Activated T-cell treated with anti-CD3 and anti-CD28 coated beads, Interleukin-2, amount 50 U/mL, for 4 hours (primary cell): ENCODE measurements around the gene AUTS2. TPM values are rescaled to one million over a fixed set of nuclear protein-coding genes. Genes with fewer than 3 reads are reported as not detected.

Experiments
- ATAC-seq, 2 donors: fragments of 200-7000 bp; cut with Tn5 transposase; one replicate each; pipeline ENCODE4 v1.10.0; 2021
- DNase-seq: peaks from one replicate; pipeline ENCODE4 v3.0.0-alpha.2; 2020
- H3K27me3 Mint-ChIP-seq: one replicate; pipeline ENCODE4 v1.8.0; 2021; ENCODE audit warnings: low read depth, mixed read lengths
- H3K36me3 Mint-ChIP-seq: one replicate; pipeline ENCODE4 v1.8.0; 2022; ENCODE audit warnings: mixed read lengths; ENCODE audit not compliant: insufficient read depth
- H3K4me1 Mint-ChIP-seq: one replicate; pipeline ENCODE4 v1.8.0; 2021; ENCODE audit warnings: low read depth, mixed read lengths
- H3K4me3 Mint-ChIP-seq: one replicate; pipeline ENCODE4 v1.8.0; 2021; ENCODE audit warnings: mild to moderate bottlenecking, moderate library complexity, mixed read lengths
- H3K9me3 Mint-ChIP-seq: one replicate; pipeline ENCODE4 v1.8.0; 2021; ENCODE audit warnings: mixed read lengths
- total RNA-seq, 3 donors: library from RNA; stranded (reverse); gene quantifications; one replicate each; pipeline ENCODE4 v1.2.1, GENCODE V29; 2021

The AUTS2 gene
- total RNA-seq, 3 donors from 2014 or later = 1.4 to 4.4 (median 2.8) TPM

DNA sequence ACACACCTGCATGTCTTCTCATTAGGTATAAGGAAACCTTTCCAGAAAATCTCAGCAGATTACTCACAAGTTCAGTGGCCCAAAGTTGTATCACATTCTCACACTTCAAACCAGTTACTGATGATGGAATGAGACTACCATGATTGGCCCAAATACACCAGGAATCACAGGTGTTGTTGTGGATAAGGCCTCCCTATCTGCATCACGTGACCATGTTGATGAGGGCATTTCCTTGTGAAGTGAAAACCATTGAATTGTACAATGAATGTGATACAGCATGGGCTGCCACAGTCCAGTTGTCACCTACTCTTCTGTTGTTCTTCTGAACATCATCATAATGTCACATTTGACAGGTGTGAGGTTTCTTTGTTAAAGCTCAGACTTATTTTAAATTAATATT, 431.7 kb downstream of the AUTS2 start:
- ATAC-seq (no peak), DNase-seq (no peak)
- Mint-ChIP-seq H3K9me3 (peaks cover 3% of the 10 kb centered on the region), H3K36me3 (no peaks in the 10 kb centered on the region), H3K27me3 (no peaks in the 10 kb centered on the region), H3K4me3 (no peak overlapping the region), H3K4me1 (no peaks in the 10 kb centered on the region)

DNA sequence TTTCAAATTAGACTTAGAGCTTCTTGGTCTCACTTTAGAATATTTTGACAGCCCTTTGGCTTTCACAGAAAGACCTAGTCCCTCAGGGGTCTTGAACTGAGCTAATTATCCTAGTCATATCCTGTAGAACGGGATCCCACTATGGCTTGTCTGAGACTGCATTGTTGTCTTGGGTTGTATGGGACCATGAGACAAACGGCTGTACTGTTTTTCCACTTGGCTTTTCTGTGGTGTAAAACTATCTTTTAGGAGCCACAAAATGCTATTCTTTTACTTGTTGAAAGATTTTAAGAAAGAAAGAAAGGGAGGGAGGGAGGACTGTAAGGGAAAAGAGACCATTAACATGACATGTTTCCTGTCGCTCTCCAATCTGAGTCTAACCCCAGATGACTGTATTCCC, 432.5 kb downstream of the AUTS2 start:
- Mint-ChIP-seq H3K4me1 (no peaks in the 10 kb centered on the region), H3K9me3 (peaks cover 3% of the 10 kb centered on the region), H3K36me3 (no peaks in the 10 kb centered on the region), H3K27me3 (no peaks in the 10 kb centered on the region), H3K4me3 (no peak overlapping the region)
- DNase-seq (no peak), ATAC-seq (no peak)

DNA sequence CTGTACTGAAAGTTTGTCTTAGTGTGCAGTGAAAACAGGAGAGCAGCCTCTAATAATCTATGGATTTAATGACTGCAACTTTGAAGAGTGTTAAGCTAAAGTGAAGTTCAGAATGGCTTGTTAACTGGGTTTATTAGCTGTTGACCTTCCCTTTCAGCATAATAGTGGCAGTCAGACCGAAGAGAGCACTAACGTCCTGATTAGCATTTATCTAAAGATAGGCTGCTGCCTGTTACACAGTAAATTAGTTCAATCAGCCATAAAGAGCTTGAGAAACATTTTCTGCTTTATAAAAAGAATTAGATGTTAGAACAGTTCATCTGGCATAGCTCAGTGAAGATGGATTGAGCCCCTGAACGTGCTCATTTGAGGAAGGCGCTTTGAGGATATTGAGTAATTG, 433.0 kb downstream of the AUTS2 start:
- no peak overlapping the region for H3K4me3 Mint-ChIP-seq
- H3K36me3 Mint-ChIP-seq = no peaks in the 10 kb centered on the region
- no peak for DNase-seq
- H3K4me1 Mint-ChIP-seq = no peaks in the 10 kb centered on the region
- ATAC-seq = no peak
- no peaks in the 10 kb centered on the region for H3K27me3 Mint-ChIP-seq
- peaks cover 3% of the 10 kb centered on the region for H3K9me3 Mint-ChIP-seq

DNA sequence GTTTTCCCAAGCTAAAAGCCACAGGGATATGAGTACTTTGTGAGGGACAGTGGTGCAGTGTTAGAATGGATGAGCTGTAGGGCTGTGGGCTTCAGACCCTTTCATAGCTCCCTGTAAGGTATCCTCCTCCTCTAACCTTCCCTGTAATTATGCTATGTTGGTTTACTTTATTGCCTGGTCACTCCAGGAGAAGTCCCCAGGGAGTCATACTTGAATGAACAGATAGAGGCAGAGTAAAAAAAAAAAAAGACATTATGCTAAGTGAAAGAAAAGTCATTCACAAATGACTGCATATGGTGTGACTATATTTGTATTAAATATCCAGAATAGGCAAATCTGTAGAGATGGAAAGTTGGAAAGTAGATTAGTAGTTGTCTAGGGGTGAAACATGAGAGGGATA, 434.4 kb downstream of the AUTS2 start:
- DNase-seq (no peak), ATAC-seq (no peak)
- Mint-ChIP-seq H3K27me3 (no peaks in the 10 kb centered on the region), H3K4me1 (no peaks in the 10 kb centered on the region), H3K4me3 (no peak overlapping the region), H3K36me3 (no peaks in the 10 kb centered on the region), H3K9me3 (peaks cover 3% of the 10 kb centered on the region)

DNA sequence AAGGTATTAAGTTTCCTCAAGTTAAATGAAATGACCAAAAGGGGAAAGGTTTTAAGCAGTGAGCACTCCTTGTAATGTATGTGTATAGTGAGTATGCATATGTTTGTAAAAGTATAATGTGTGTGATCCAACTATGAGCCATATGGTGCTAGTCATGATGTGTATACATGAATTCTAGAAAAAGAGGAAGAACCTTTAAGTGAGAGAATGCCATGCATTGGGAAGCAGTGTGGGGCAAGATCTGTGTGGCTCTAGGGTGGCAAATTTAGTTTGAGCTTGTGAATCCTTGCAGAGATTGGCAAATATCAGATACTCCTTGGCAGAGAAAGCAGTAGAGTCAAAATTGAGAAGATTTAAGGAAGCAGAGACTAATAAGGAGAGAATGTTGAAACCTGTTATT, 435.0 kb downstream of the AUTS2 start:
- Mint-ChIP-seq H3K4me1 (no peaks in the 10 kb centered on the region), H3K27me3 (no peaks in the 10 kb centered on the region), H3K9me3 (peaks cover 3% of the 10 kb centered on the region), H3K4me3 (no peak overlapping the region), H3K36me3 (no peaks in the 10 kb centered on the region)
- no peak for DNase-seq
- ATAC-seq = no peak

DNA sequence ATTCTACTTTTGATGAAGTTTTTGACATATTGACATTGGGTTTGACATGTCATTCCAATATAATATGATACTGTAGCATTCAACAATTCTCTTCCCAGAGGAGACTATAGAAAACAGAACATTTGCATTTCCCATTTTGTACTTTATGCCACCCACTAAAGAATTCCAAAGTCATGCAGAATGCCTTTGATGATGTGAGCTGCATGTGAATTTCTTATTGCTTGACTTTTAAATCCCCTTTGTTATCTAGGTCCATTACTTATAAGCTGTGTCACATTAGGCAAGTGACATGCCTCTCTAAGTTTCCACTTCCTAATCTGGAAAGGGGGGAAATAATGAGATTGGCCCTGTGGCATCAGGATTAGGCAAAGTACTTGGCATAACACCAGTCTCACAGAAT, 436.7 kb downstream of the AUTS2 start:
- Mint-ChIP-seq H3K36me3 (no peaks in the 10 kb centered on the region), H3K27me3 (no peaks in the 10 kb centered on the region), H3K4me1 (no peaks in the 10 kb centered on the region), H3K9me3 (peaks cover 3% of the 10 kb centered on the region), H3K4me3 (no peak overlapping the region)
- no peak for DNase-seq
- no peak for ATAC-seq

DNA sequence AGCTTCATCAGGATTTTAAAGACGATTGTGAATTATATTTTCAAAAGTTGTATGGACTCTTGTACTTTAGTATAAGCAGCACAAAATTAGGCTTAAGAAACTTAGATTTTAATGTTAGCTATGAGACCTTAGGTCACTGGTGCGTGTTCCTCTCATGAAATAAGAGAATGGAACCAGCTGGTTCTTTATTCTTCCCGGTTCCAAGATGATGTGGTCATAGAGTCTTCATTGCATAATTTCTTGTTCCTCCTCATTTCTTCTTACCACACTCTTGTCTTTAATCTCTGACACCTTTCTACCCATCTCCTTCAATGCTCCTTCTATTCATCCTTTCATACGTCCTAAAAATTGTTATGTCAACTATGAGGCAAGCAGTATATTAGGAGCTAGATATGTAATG, 437.2 kb downstream of the AUTS2 start:
- no peak for ATAC-seq
- Mint-ChIP-seq H3K4me3 (no peak overlapping the region), H3K27me3 (no peaks in the 10 kb centered on the region)

DNA sequence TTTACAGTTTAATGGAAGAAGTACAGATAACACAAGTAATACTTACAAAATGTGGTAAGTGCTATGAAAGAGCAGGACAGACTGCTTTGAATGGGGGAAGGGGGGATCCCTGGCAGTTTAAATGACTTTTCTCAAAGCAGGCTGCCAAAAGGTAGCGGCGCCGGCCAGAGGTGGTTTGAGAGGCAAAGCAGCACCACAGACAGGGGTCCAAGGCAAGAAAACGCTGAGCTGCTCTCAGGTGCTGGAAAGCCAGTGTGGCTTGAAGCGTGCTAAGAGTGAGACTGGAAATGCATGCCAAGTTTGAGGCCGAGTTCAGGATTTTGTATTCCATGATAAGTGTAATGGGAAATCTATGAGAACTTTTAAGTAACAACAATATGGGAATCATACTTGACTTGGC, 437.7 kb downstream of the AUTS2 start:
- H3K36me3 Mint-ChIP-seq = no peaks in the 10 kb centered on the region

More for the DNA sequence above, 437.2 kb downstream of the AUTS2 start:
- Mint-ChIP-seq H3K36me3 (no peaks in the 10 kb centered on the region), H3K4me1 (no peaks in the 10 kb centered on the region), H3K9me3 (peaks cover 3% of the 10 kb centered on the region)
- no peak for DNase-seq

DNA sequence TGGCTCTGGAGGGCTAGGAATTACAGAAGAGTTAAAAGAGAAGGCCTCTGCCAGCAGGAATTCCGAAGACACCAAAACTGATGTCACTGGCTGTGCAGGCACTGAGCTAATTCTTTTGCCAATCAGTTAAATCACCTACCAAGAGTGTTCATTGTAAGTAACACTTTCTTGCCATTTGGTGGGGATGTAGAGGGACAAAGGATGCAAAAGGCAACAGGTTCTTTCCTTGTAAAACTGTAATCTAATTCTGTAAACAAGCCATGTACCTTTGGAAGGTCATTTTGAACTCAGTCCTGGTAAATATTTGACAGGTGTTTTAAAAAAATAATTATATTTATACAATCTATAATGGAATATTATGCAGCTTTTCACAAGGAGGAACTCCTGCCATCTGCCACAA, 438.4 kb downstream of the AUTS2 start:
- no peaks in the 10 kb centered on the region for H3K36me3 Mint-ChIP-seq
- no peak for DNase-seq
- no peak overlapping the region for H3K4me3 Mint-ChIP-seq
- peaks cover 3% of the 10 kb centered on the region for H3K9me3 Mint-ChIP-seq
- H3K27me3 Mint-ChIP-seq = no peaks in the 10 kb centered on the region
- no peaks in the 10 kb centered on the region for H3K4me1 Mint-ChIP-seq
- ATAC-seq = no peak

More for the DNA sequence above, 437.7 kb downstream of the AUTS2 start:
- Mint-ChIP-seq H3K4me3 (no peak overlapping the region), H3K9me3 (peaks cover 3% of the 10 kb centered on the region), H3K4me1 (no peaks in the 10 kb centered on the region), H3K27me3 (no peaks in the 10 kb centered on the region)
- no peak for DNase-seq
- ATAC-seq = no peak

DNA sequence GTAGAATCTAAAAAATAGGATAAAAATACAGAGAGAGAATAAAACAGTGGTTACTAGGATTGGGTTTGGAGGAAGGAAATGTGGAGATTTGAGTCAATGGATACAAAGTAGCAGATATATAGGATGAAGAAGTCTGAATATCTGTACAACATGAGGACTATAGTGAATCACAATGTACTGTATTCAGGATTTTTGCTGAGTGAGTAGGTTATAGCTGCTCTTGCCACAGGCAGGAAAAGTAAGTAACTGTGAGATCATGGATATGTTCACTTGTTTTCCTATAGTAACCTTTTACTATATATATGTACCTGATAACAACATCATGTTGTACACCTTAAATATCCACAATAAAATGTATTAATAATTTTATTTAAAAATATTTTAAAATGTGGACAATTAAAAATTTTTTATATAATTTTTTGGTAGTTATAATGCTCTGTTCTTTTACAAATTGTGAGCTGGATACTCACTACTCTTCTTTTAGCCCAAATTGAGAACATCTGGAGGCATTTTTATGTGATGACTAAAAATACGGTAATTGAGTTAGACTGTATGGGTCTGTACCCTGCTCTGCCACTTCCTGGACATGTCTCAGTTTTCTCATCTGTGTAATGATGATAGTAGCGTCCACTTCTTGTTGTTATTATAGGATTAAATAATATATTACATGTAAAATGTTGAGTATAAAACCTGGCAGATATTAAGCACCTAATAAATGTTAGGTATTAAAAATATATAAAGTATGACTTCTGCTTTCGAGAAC, 439.1 kb downstream of the AUTS2 start:
- ATAC-seq = no peak
- no peaks in the 10 kb centered on the region for H3K4me1 Mint-ChIP-seq
- no peaks in the 10 kb centered on the region for H3K36me3 Mint-ChIP-seq
- no peaks in the 10 kb centered on the region for H3K27me3 Mint-ChIP-seq
- no peak for DNase-seq
- H3K4me3 Mint-ChIP-seq = no peak overlapping the region
- peaks cover 3% of the 10 kb centered on the region for H3K9me3 Mint-ChIP-seq

DNA sequence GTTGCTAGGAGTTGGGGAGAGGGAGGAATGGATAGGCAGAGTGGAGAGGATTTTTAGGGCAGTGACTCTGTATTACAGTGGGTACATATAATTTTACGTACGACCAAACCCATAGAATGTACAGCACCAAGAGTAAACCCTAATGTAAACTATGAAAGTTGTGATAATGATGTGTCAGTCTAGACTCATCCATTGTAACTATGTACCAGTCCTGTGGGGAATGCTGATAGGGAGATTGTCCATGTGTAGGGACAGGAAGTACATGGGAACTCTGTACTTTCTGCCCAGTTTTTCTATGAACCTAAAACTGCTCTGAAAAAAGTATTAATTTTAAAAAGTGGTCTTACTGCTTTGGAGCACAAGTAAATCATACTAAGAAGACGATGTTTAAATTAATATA, 441.8 kb downstream of the AUTS2 start:
- DNase-seq = no peak

DNA sequence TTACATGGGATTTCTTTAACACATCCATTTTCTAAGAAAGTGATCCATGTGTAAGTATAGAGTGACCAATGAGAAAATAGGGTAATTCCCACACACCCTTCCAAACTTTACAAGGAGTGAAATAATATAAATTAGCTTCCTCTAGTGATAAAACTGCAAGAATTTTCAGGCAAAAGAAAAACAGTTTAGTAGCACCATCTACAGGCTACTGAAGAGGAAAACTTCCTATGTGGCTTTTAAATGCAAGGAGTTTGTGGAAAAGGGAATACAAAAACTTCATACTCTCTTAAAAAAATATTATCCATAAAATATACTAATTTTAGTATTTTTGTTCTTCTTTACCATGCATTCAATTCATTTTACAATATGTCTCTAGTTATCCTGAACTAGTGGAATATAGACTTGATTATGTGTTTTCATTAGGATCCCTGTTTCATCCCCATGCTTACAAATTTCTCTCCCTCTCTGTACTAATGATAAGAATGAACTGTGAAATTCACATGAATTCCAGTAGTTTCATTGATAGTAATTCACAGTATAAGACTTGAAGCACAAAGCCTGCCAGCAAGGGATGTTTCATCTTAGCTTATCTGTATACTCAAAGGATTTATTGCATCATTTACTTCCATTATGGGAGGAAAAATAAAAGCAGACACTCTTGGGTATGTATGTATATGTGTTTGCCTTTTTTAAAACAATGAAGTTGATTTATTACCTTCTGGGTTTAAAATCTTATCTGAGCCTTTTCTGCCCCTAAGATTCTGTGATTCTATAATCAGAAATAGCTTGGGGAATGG, 442.9 kb downstream of the AUTS2 start:
- Mint-ChIP-seq H3K4me1 (no peaks in the 10 kb centered on the region), H3K9me3 (no peaks in the 10 kb centered on the region), H3K27me3 (no peaks in the 10 kb centered on the region), H3K4me3 (no peak overlapping the region), H3K36me3 (no peaks in the 10 kb centered on the region)
- ATAC-seq = no peak
- no peak for DNase-seq

More for the DNA sequence above, 441.8 kb downstream of the AUTS2 start:
- H3K27me3 Mint-ChIP-seq = no peaks in the 10 kb centered on the region
- no peak for ATAC-seq
- H3K36me3 Mint-ChIP-seq = no peaks in the 10 kb centered on the region
- no peak overlapping the region for H3K4me3 Mint-ChIP-seq
- no peaks in the 10 kb centered on the region for H3K4me1 Mint-ChIP-seq
- H3K9me3 Mint-ChIP-seq = no peaks in the 10 kb centered on the region

DNA sequence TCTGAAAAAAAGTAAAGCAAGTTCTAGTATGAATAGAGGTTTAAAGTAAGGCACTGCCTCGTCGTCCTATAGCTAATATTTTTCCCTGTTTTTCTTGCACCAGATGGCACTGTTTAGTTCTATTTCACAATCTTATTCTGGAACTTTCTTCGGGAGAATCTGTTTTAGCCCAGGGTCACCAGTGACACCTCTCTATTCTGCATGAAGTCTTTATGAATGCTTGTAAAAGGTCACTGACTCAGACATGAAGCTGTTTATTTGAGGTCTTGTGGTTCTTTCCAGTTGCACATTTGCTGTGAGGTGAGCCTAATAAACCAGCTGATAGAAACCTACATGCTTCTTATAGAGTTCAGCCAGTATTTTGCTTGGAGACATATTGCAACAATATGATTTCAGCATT, 444.3 kb downstream of the AUTS2 start:
- H3K9me3 Mint-ChIP-seq = no peaks in the 10 kb centered on the region
- H3K27me3 Mint-ChIP-seq = no peaks in the 10 kb centered on the region
- H3K4me3 Mint-ChIP-seq = no peak overlapping the region
- H3K36me3 Mint-ChIP-seq = no peaks in the 10 kb centered on the region
- ATAC-seq = no peak
- DNase-seq = no peak
- no peaks in the 10 kb centered on the region for H3K4me1 Mint-ChIP-seq

DNA sequence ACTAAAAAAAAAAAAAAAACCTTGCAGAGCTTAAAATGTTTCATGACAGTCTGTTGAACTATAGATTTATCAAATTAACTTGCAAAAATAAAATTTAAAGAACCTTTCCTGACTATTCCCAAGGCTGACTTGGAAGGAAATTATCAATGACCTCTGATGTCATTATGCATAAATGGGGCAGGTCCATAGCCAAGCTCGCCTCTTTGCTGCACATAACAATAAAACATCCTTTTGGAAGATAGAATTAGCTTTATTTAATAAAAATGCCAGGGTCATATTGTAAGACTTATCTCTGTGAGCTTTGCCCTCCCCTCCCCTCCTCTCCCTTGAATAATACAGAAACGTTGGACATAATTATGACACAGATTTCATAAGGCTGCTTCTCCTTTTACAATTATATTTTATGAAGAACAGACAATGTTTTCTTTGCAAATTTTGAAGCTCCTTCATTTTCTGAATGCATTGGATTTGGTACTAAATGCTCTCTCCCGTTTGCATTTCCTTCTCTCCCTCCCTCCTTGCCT, 444.8 kb downstream of the AUTS2 start:
- no peak overlapping the region for H3K4me3 Mint-ChIP-seq
- no peak for ATAC-seq
- H3K27me3 Mint-ChIP-seq = no peaks in the 10 kb centered on the region
- H3K9me3 Mint-ChIP-seq = no peaks in the 10 kb centered on the region
- DNase-seq = no peak
- no peaks in the 10 kb centered on the region for H3K36me3 Mint-ChIP-seq
- no peaks in the 10 kb centered on the region for H3K4me1 Mint-ChIP-seq

DNA sequence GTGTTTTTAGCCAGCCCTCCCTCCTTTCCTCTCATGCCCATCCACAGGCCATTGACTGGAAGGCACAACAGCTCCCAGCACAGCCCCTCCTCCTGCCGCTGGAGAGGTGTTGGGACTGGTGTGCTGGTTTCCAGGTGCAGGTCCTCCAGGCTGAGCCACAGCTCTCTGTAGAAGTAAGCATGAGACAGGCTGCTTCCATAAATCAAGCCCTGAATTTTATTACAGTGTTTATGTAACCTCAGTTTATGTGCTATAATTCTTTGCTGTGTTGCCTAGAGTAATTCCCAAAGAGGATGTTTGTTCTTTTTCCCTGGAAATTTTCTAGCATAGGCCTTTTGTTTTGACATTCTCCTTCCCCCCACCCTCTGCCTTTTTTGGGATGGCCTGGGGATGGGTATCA, 445.8 kb downstream of the AUTS2 start:
- Mint-ChIP-seq H3K9me3 (no peaks in the 10 kb centered on the region), H3K27me3 (no peaks in the 10 kb centered on the region), H3K4me1 (no peaks in the 10 kb centered on the region), H3K36me3 (no peaks in the 10 kb centered on the region), H3K4me3 (no peak overlapping the region)
- DNase-seq (no peak), ATAC-seq (no peak)
